GM13976 (cell line): ENCODE data around the gene EIF5.
"Not testable (repeated sequence)": the region's sequence is repeated elsewhere in the genome, so short reads cannot be mapped to it uniquely, and the experiment has no call there.

ENCODE experiments used
- DNase-seq: peaks from one replicate; pipeline ENCODE4 v3.0.0; 2012; ENCODE audit warnings: low spot score
- CTCF ChIP-seq: IDR thresholded peaks from 2 replicates; pipeline ENCODE4 v1.5.1; 2012; ENCODE audit warnings: borderline replicate concordance, mild to moderate bottlenecking; ENCODE audit not compliant: insufficient read depth; ENCODE audit errors: extremely low read depth, missing control alignments, control extremely low read depth
- in situ Hi-C: fragments of 300-500 bp; cut with MboI; formaldehyde crosslinking; loops from one replicate; pipeline ENCODE4 v1.12.0; 2022; ENCODE audit warnings: low sequenced_read_pairs, mixed read lengths, inconsistent platforms; ENCODE audit not compliant: unreplicated experiment

Gene EIF5

GRCh38 chr14:103348154-103348553, 14.1 kb downstream of the EIF5 start:
- no peak for DNase-seq
- TF ChIP-seq CTCF: no peak
- in situ Hi-C loops: no loop called here

- in situ Hi-C loops: no loop called here
- TF ChIP-seq CTCF: no peak
Measured at GRCh38 chr14:103349982-103350381, 15.9 kb downstream of the EIF5 start.

GRCh38 chr14:103353362-103353761, 19.3 kb downstream of the EIF5 start:
- DNase-seq: no peak
- TF ChIP-seq CTCF: no peak
- in situ Hi-C loops: no loop called here

More at GRCh38 chr14:103349982-103350381, 15.9 kb downstream of the EIF5 start:
- DNase-seq: no peak

GRCh38 chr14:103354141-103354540, 20.1 kb downstream of the EIF5 start:
- in situ Hi-C loops: no loop called here
- DNase-seq: no peak
- no peak for TF ChIP-seq CTCF

GRCh38 chr14:103356024-103356682, 22.1 kb downstream of the EIF5 start:
- in situ Hi-C loops: no loop called here
- DNase-seq: no peak
- TF ChIP-seq CTCF: no peak

GRCh38 chr14:103357552-103357951, 23.5 kb downstream of the EIF5 start:
- DNase-seq, in situ Hi-C loops: not testable (repeated sequence)

GRCh38 chr14:103360548-103360947, 26.5 kb downstream of the EIF5 start:
- no peak for TF ChIP-seq CTCF
- in situ Hi-C loops: no loop called here
- DNase-seq: no peak
